ENCODE data around the gene PFDN2.

PFDN2 gene, protein sequence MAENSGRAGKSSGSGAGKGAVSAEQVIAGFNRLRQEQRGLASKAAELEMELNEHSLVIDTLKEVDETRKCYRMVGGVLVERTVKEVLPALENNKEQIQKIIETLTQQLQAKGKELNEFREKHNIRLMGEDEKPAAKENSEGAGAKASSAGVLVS

DNA sequence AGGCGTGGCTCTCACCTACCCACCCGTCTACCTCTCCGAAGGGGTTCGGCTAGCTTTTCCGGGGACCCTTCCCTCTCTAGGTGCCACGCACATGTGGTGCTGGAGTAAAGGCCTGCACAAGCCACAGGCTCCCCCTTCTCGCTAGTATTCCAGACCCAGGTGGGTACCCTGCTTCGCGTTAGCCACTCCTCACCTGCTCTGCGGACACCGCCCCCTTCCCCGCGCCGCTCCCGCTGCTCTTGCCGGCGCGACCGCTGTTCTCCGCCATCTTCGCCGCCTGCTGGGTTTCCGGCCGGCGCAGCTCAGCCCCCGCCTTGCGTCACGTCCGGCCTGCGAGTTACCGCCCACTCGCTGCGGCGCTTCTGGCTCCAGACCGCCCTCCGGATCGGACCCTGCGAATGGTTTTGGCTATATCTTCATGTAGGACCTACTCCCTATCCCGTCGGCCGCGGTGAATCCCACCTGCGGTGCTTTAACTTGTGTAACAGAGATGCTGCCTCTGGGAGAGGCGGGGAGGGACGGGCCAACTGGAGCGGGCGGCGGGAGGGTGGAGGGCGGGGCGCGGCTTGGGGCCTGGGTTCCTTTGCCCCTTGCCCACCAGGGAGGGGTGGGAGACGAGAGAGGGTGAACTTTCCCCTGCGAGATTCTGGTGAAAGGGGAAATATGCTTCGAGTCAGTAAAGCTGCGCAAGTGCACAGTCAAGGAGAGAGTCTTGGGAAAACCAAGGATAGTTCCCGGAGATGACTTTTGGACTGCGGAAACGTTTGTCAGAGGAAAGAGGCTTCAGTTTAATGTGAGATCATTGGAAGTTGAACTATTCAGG lies at the start of gene PFDN2, which contains the start of gene NIT1:
Gene PFDN2 (minus strand): TSS at position 279 of the 823 bp plus-strand sequence. CDS start 11 bp downstream, at position 268.
Gene NIT1 (plus strand): TSS at position 347 of the 823 bp plus-strand sequence. CDS start 72 bp downstream, at position 419.
- TF ChIP-seq FOXK2 (IDR thresholded peaks at IDR 0.05) (no peak), HDGF (IDR thresholded peaks at IDR 0.05; ENCODE audit: borderline replicate concordance) (0 out of 2 replicates have a peak, but pooled peaks have one; percentile 38), L3MBTL2 (conservative IDR thresholded peaks at IDR 0.05) (0 out of 2 replicates have a peak, but pooled peaks have one; percentile 22)
- ChIA-PET POLR2A (interaction anchor here (0.6 to 1.7 kb wide), 11 partner anchors 13 to 97 kb away, joined by 3 to 13 read pairs (median 5); partner anchors contain the start of genes DEDD, F11R, KLHDC9 and PPOX), CTCF (interaction anchor here (0.6 to 0.8 kb wide), 3 partner anchors 19 to 100 kb away, joined by 3 to 5 read pairs (median 3); no protein-coding TSS in a partner anchor)

DNA sequence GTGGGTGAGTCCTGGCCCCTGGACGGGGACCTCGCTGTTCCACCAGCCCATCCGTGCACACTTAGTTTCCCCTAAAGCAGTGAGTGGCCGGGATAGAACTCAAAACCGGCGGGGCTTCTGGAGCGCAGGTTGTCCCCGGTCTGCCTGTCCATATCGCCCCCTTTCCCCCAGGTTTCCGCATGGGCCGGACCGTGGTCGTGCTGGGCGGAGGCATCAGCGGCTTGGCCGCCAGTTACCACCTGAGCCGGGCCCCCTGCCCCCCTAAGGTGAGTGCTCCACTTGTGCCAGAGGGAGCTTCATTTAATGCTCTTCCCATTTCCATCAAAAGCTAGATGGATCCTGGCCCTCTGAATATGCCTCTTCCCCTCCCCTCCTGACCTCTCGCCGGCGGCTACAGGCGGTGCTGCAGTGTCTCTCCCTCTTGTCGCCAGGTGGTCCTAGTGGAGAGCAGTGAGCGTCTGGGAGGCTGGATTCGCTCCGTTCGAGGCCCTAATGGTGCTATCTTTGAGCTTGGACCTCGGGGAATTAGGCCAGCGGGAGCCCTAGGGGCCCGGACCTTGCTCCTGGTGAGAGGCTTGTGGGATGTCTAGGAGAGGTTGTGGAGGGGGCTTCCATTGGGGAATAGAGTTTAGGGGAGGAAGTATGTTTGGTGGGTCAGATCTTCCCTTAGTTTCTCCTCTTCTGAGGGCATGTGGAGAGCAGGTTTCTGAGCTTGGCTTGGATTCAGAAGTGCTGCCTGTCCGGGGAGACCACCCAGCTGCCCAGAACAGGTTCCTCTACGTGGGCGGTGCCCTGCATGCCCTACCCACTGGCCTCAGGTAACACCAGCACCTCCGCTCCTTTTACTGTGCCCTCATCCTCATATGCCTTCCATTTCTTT lies 49.1 kb upstream of the PFDN2 start:
- DNase-seq (ENCODE audit: extremely low spot score) = peak; percentile 45
- CTCF ChIA-PET = interaction anchor here (0.7 to 2.1 kb wide), 6 partner anchors 9 to 169 kb away, joined by 3 to 7 read pairs (median 4); partner anchors contain the start of genes NDUFS2 and USF1
- POLR2A ChIA-PET = interaction anchor here (1.0 to 3.8 kb wide), 12 partner anchors 9 to 147 kb away, joined by 3 to 19 read pairs (median 7); partner anchors contain the start of genes B4GALT3, DEDD, NDUFS2 and NIT1
- TF ChIP-seq L3MBTL2 (conservative IDR thresholded peaks at IDR 0.05) (peak; percentile 35; the same call in 1 of the 2 replicates), BHLHE40 (IDR thresholded peaks at IDR 0.05; ENCODE audit: borderline replicate concordance) (no peak), SP1 (IDR thresholded peaks at IDR 0.05) (no peak), SUZ12 (IDR thresholded peaks at IDR 0.05) (no peak), FOXM1 (IDR thresholded peaks at IDR 0.05; ENCODE audit: borderline replicate concordance) (no peak), TARDBP (IDR thresholded peaks at IDR 0.05) (no peak)
- TF ChIP-seq, protein P1, sequence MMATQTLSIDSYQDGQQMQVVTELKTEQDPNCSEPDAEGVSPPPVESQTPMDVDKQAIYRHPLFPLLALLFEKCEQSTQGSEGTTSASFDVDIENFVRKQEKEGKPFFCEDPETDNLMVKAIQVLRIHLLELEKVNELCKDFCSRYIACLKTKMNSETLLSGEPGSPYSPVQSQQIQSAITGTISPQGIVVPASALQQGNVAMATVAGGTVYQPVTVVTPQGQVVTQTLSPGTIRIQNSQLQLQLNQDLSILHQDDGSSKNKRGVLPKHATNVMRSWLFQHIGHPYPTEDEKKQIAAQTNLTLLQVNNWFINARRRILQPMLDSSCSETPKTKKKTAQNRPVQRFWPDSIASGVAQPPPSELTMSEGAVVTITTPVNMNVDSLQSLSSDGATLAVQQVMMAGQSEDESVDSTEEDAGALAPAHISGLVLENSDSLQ (IDR thresholded peaks at IDR 0.05) = no peak

More for the DNA sequence above, at the start of gene PFDN2, which contains the start of gene NIT1:
- DNase-seq (ENCODE audit: extremely low spot score) = peak; percentile 96

DNA sequence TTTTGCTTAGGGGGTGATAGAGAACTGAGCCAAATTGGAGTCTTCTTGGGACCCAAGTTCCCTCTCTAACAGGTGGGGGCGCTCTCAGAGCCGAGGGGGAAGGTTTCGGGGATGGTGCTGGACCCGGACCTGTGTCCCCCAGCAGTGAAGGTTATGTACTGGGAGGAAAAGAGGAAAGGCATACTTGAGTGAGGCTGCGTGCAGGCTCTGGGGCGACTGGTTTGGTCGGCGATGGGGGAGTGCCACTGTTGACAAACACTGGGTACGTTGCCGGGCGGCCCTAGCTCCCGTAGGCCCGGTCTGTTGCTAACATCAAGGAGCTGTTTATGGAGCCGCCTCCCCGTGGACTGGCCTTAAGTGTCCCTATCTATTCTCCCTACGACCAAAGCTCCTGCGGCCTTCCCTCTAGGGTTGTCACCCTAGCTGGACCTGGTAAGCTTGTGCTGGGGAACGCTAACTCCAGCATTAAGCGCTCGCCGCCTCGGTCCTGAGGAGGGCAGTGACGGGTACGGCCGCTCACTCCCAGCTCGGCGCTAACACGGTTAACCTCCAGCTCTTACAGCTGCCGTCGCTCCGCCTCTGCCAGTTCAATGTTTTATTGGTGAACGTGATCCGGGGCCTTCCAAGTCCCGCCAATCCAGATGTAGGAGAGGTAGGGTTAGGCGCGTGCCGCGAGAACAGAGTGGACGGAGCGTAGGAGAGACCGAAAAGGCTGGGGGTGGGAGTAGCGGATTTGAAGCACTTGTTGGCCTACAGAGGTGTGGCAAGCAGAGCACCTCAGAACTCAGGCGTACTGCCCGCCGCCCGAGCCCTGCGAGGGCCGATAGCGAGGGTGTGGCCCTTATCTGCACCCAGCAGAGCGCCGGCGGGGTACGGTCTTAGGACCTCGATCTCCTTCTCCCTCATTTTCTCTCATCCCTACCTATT lies 48.2 kb upstream of the PFDN2 start, which contains the start of gene PPOX:
Gene PPOX (plus strand): TSS at position 685 of the 927 bp plus-strand sequence. CDS start 422 bp downstream, outside the sequence.
- peak; percentile 90 for DNase-seq (ENCODE audit: extremely low spot score)
- CTCF ChIA-PET = interaction anchor here (0.7 to 2.1 kb wide), 13 partner anchors 9 to 168 kb away, joined by 3 to 7 read pairs (median 4); partner anchors contain the start of genes NDUFS2, UFC1 and USF1
- TF ChIP-seq, protein P1 (IDR thresholded peaks at IDR 0.05) = peak; percentile 77; the same call in 1 of the 2 replicates
- TF ChIP-seq BHLHE40 (IDR thresholded peaks at IDR 0.05; ENCODE audit: borderline replicate concordance) (no peak), FOXK2 (IDR thresholded peaks at IDR 0.05) (no peak), L3MBTL2 (conservative IDR thresholded peaks at IDR 0.05) (peak; percentile 98)
- POLR2A ChIA-PET = interaction anchor here (0.8 to 3.8 kb wide), 11 partner anchors 8 to 148 kb away, joined by 3 to 19 read pairs (median 8); partner anchors contain the start of genes B4GALT3, DEDD, NDUFS2 and NIT1

DNA sequence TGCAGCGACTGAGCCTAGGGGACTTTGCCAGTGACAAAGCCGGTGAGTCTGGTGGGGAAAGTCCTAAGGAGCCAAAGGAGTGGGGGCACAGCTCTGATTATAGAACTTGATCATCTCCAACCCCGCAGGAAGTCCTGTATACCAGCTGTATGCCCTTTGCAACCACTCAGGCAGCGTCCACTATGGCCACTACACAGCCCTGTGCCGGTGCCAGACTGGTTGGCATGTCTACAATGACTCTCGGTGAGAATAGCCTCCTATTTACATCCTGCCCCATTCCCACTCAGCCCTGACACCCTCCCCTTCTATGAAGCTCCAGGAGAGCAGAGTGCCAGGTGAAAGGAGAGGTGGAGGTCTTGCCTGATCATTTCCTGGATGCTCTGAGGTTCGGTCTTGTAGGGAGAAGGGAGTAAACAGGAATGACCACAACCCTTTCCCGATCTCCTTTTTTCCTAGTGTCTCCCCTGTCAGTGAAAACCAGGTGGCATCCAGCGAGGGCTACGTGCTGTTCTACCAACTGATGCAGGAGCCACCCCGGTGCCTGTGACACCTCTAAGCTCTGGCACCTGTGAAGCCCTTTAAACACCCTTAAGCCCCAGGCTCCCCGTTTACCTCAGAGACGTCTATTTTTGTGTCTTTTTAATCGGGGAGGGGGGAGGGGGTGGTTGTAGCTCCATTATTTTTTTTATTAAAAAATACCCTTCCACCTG lies 47.2 kb upstream of the PFDN2 start:
- TF ChIP-seq ZNF384 (IDR thresholded peaks at IDR 0.05) (no peak), FOXM1 (IDR thresholded peaks at IDR 0.05; ENCODE audit: borderline replicate concordance) (no peak), FOXA1 (IDR thresholded peaks at IDR 0.05) (no peak), SP1 (IDR thresholded peaks at IDR 0.05) (no peak), L3MBTL2 (conservative IDR thresholded peaks at IDR 0.05) (no peak), FOXK2 (IDR thresholded peaks at IDR 0.05) (no peak)
- TF ChIP-seq, protein P1 (IDR thresholded peaks at IDR 0.05) = no peak
- ChIA-PET POLR2A (interaction anchor here (0.8 to 3.8 kb wide), 10 partner anchors 7 to 119 kb away, joined by 3 to 19 read pairs (median 8); partner anchors contain the start of genes B4GALT3, DEDD, NDUFS2 and NIT1), CTCF (interaction anchor here (0.5 to 1.7 kb wide), 10 partner anchors 10 to 418 kb away, joined by 3 to 7 read pairs (median 3); partner anchors contain the start of gene UFC1)
- no peak for DNase-seq (ENCODE audit: extremely low spot score)

DNA sequence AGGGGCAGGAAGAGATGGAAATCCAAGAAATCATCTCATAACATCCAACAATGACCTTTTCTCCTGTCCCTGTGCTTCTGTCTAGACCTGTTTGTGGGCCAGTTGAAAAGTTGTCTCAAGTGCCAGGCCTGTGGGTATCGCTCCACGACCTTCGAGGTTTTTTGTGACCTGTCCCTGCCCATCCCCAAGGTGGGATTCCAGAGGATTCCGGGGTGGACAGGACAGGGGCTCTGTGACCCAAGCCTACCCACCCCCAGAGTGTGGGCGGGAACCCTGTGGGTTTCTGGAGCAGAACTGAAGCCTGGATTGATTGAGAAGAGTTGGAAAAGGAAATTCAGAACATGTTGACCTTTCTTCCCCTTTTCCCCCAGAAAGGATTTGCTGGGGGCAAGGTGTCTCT lies 46.0 kb upstream of the PFDN2 start:
- CTCF ChIA-PET = no interaction called here
- TF ChIP-seq SP1 (IDR thresholded peaks at IDR 0.05) = no peak
- no peak for TF ChIP-seq ZNF384 (IDR thresholded peaks at IDR 0.05)
- no peak for TF ChIP-seq L3MBTL2 (conservative IDR thresholded peaks at IDR 0.05)
- TF ChIP-seq, protein P1 (IDR thresholded peaks at IDR 0.05) = no peak
- TF ChIP-seq FOXK2 (IDR thresholded peaks at IDR 0.05) = no peak
- TF ChIP-seq FOXA1 (IDR thresholded peaks at IDR 0.05) = no peak
- no peak for TF ChIP-seq BHLHE40 (IDR thresholded peaks at IDR 0.05; ENCODE audit: borderline replicate concordance)
- TF ChIP-seq ARNT (IDR thresholded peaks at IDR 0.05) = no peak
- TF ChIP-seq SUZ12 (IDR thresholded peaks at IDR 0.05) = no peak
- TF ChIP-seq FOXM1 (IDR thresholded peaks at IDR 0.05; ENCODE audit: borderline replicate concordance) = no peak
- no peak for TF ChIP-seq ELF4 (IDR thresholded peaks at IDR 0.05)
- no peak for TF ChIP-seq CTBP1 (IDR thresholded peaks at IDR 0.05; ENCODE audit: borderline replicate concordance)
- TF ChIP-seq NFRKB (IDR thresholded peaks at IDR 0.05) = no peak
- no peak for TF ChIP-seq TARDBP (IDR thresholded peaks at IDR 0.05)
- DNase-seq (ENCODE audit: extremely low spot score) = no peak
- POLR2A ChIA-PET = interaction anchor here (3.3 kb wide), 1 partner anchor 10 kb away, joined by 19 read pairs; the partner anchor contains the start of gene UFC1
